Type B pancreatic cell (in vitro differentiated cells): ENCODE measurements around the gene KLRF2. TPM values are rescaled to one million over a fixed set of nuclear protein-coding genes. Genes with fewer than 3 reads are reported as not detected.

Experiments used
- DNase-seq: peaks from one replicate; pipeline ENCODE4 v3.0.0; 2021; ENCODE audit warnings: mixed read lengths; ENCODE audit not compliant: unreplicated experiment; ENCODE audit errors: extremely low spot score
- H3K27ac Mint-ChIP-seq: 2 replicates; pipeline ENCODE4 v1.8.0; 2021; ENCODE audit warnings: mild to moderate bottlenecking, mixed read lengths
- H3K27me3 Mint-ChIP-seq: 2 replicates; pipeline ENCODE4 v1.8.0; 2021; ENCODE audit warnings: mixed read lengths
- H3K36me3 Mint-ChIP-seq: 2 replicates; pipeline ENCODE4 v1.8.0; 2021; ENCODE audit warnings: mixed read lengths
- H3K4me1 Mint-ChIP-seq: one replicate; pipeline ENCODE4 v1.8.0; 2021; ENCODE audit warnings: mixed read lengths; ENCODE audit not compliant: unreplicated experiment
- H3K4me3 Mint-ChIP-seq: 2 replicates; pipeline ENCODE4 v1.8.0; 2021; ENCODE audit warnings: mild to moderate bottlenecking, mixed read lengths
- H3K9me3 Mint-ChIP-seq: 2 replicates; pipeline ENCODE4 v1.8.0; 2021; ENCODE audit warnings: mixed read lengths
- CTCF ChIP-seq: fragments of 200-600 bp; sonication (generic); conservative IDR thresholded peaks from 2 replicates; pipeline ENCODE4 v1.5.0; 2021; ENCODE audit warnings: antibody characterized with exemption, mild to moderate bottlenecking
- total RNA-seq: library from RNA; stranded (reverse); gene quantifications from 2 replicates; pipeline ENCODE4 v1.2.1, GENCODE V29; 2021; ENCODE audit warnings: low replicate concordance

The KLRF2 gene
- total RNA-seq, 1 donor from 2014 or later, result not detected

- TF ChIP-seq CTCF, result no peak
- no peak overlapping the region for H3K27ac Mint-ChIP-seq
- H3K4me1 Mint-ChIP-seq, result no peaks in the 10 kb centered on the region
- H3K4me3 Mint-ChIP-seq, result no peak overlapping the region
- H3K27me3 Mint-ChIP-seq, result peaks cover 5% of the 10 kb centered on the region
- no peak for DNase-seq
- H3K9me3 Mint-ChIP-seq, result peaks cover 3% of the 10 kb centered on the region
- H3K36me3 Mint-ChIP-seq, result no peaks in the 10 kb centered on the region
Measured at GRCh38 chr12:9933958-9934357, 52.7 kb downstream of the KLRF2 start.

- TF ChIP-seq CTCF, result no peak
- Mint-ChIP-seq H3K27ac (no peak overlapping the region), H3K4me1 (no peaks in the 10 kb centered on the region), H3K27me3 (peaks cover 7% of the 10 kb centered on the region), H3K9me3 (peaks cover 3% of the 10 kb centered on the region), H3K4me3 (no peak overlapping the region), H3K36me3 (no peaks in the 10 kb centered on the region)
- no peak for DNase-seq
Measured at GRCh38 chr12:9935026-9935425, 53.7 kb downstream of the KLRF2 start.

DNA sequence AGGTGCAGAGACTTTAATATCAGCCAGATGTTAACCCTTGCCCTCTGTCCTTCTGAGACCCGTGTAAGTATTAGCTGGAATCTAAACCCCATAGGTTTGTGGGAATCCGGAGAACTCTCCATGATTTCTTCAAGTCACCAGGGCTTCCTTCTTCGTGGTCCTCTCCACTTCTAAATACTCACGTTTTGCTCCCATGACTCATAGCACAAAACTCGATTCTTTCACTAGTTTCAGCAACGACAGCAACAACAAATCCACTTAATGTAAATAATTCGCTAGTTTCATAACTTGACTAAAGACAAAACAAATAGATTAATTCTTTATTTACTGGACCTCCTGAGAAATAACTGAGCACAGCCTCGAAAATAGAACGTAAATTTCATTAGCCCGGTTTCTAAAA is 55.3 kb downstream of the KLRF2 start:
- Mint-ChIP-seq H3K27ac (no peak overlapping the region), H3K27me3 (peaks cover 11% of the 10 kb centered on the region), H3K4me1 (no peaks in the 10 kb centered on the region), H3K36me3 (no peaks in the 10 kb centered on the region), H3K9me3 (peaks cover 3% of the 10 kb centered on the region), H3K4me3 (no peak overlapping the region)
- TF ChIP-seq CTCF, result no peak
- DNase-seq, result no peak

GRCh38 chr12:9940375-9940774 is 59.1 kb downstream of the KLRF2 start:
- no peak for TF ChIP-seq CTCF
- no peak for DNase-seq
- H3K36me3 Mint-ChIP-seq, result no peaks in the 10 kb centered on the region
- H3K4me3 Mint-ChIP-seq, result no peak overlapping the region
- H3K27ac Mint-ChIP-seq, result no peak overlapping the region
- no peaks in the 10 kb centered on the region for H3K9me3 Mint-ChIP-seq
- no peaks in the 10 kb centered on the region for H3K4me1 Mint-ChIP-seq
- H3K27me3 Mint-ChIP-seq, result peaks cover 23% of the 10 kb centered on the region

DNA sequence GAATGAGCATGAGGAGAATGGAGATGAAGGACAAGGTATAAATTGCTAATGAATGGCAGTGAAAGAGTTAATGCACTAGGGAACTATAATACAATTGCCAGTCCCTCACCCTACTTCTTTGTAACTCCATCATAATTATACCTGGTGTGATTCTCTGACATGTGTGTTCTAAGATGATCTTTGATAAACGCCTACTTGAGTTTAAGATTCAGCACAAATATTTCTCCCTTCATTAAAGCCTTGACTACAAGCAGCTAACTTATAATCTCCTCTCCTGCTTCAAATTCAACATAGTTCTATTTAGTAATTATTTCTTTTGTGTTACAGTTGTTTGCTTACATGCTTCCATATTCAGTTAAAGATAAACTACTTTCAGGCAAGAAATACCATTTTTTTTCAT is 60.5 kb downstream of the KLRF2 start:
- Mint-ChIP-seq H3K27ac (no peak overlapping the region), H3K4me3 (no peak overlapping the region), H3K27me3 (peaks cover 23% of the 10 kb centered on the region), H3K36me3 (no peaks in the 10 kb centered on the region), H3K9me3 (no peaks in the 10 kb centered on the region), H3K4me1 (no peaks in the 10 kb centered on the region)
- TF ChIP-seq CTCF, result no peak
- no peak for DNase-seq

DNA sequence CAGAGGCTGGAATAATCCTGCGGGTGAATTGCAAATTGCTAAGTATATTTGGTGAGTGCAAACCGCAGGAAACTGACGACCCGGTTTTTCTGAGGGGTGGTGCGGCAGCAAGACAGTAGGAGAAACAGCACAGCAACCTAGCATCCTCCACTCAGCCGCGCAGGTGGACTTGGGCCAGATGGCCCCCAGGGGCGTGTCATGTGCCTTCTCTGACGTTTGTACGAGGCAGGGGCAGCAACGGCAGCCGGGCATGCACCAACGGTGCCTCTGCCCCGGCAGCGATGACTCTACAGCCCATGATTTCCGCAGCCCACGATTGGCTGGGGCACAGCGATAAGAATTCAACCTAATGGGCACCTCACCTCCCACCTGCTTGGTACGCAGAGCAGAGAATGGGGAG is 62.0 kb downstream of the KLRF2 start:
- Mint-ChIP-seq H3K27me3 (peaks cover 23% of the 10 kb centered on the region), H3K27ac (no peak overlapping the region), H3K4me3 (no peak overlapping the region), H3K9me3 (no peaks in the 10 kb centered on the region), H3K4me1 (no peaks in the 10 kb centered on the region), H3K36me3 (no peaks in the 10 kb centered on the region)
- TF ChIP-seq CTCF, result no peak
- DNase-seq, result no peak
